Adipocyte (in vitro differentiated cells): ENCODE results near the gene S100A16.

ENCODE experiments used
- DNase-seq: peaks from one replicate; pipeline ENCODE4 v3.0.0-alpha.2; 2015; ENCODE audit warnings: low read depth
- H3K27me3 ChIP-seq: replicated peaks from 2 replicates; pipeline ENCODE4 v1.7.0; 2013; ENCODE audit warnings: mild to moderate bottlenecking, low read length, moderate library complexity; ENCODE audit not compliant: control insufficient read depth, insufficient read depth
- H3K36me3 ChIP-seq: 2 replicates; pipeline ENCODE4 v1.7.0; 2013; ENCODE audit warnings: low read length, mild to moderate bottlenecking, moderate library complexity; ENCODE audit not compliant: control insufficient read depth, insufficient read depth, severe bottlenecking
- H3K4me1 ChIP-seq: 2 replicates; pipeline ENCODE4 v1.7.0; 2013; ENCODE audit warnings: mild to moderate bottlenecking, low read length, moderate library complexity; ENCODE audit not compliant: control insufficient read depth, insufficient read depth
- H3K4me3 ChIP-seq: 2 replicates; pipeline ENCODE4 v1.7.0; 2013; ENCODE audit warnings: mild to moderate bottlenecking, low read length, moderate library complexity
- H3K9ac ChIP-seq: 2 replicates; pipeline ENCODE4 v1.7.0; 2013; ENCODE audit warnings: mild to moderate bottlenecking, low read length, moderate library complexity
- H3K9me3 ChIP-seq: 2 replicates; pipeline ENCODE4 v1.7.0; 2013; ENCODE audit warnings: mild to moderate bottlenecking, low read length, moderate library complexity; ENCODE audit not compliant: control insufficient read depth

Gene S100A16

GRCh38 chr1:153614189-153614900, 1.4 kb upstream of the S100A16 start:
- no peak for DNase-seq
- Histone ChIP-seq H3K36me3 (peaks cover 11% of the 10 kb centered on the region), H3K27me3 (no peaks in the 10 kb centered on the region), H3K9ac (no peak overlapping the region), H3K4me1 (peaks cover 49% of the 10 kb centered on the region), H3K9me3 (no peaks in the 10 kb centered on the region), H3K4me3 (no peak overlapping the region)

- H3K4me3 ChIP-seq = peak overlapping the region; percentile 91
- no peaks in the 10 kb centered on the region for H3K27me3 ChIP-seq
- peak overlapping the region; percentile 95 for H3K9ac ChIP-seq
- no peak for DNase-seq
- peaks cover 1% of the 10 kb centered on the region for H3K36me3 ChIP-seq
- peaks cover 58% of the 10 kb centered on the region for H3K4me1 ChIP-seq
- no peaks in the 10 kb centered on the region for H3K9me3 ChIP-seq
Observed at GRCh38 chr1:153613406-153613805, 469 bp upstream of the S100A16 start.

- DNase-seq = peak; percentile 61
- Histone ChIP-seq H3K4me3 (peak overlapping the region; percentile 91), H3K9me3 (no peaks in the 10 kb centered on the region), H3K4me1 (peaks cover 57% of the 10 kb centered on the region), H3K27me3 (no peaks in the 10 kb centered on the region), H3K36me3 (peaks cover 9% of the 10 kb centered on the region), H3K9ac (peak overlapping the region; percentile 95)
Observed at GRCh38 chr1:153612111-153612754, 704 bp downstream of the S100A16 start.

- no peak for DNase-seq
- Histone ChIP-seq H3K4me1 (peaks cover 48% of the 10 kb centered on the region), H3K9me3 (no peaks in the 10 kb centered on the region)
Observed at GRCh38 chr1:153611356-153611755, 1.6 kb downstream of the S100A16 start.

GRCh38 chr1:153610811-153611301, 2.1 kb downstream of the S100A16 start:
- peaks cover 43% of the 10 kb centered on the region for H3K4me1 ChIP-seq
- no peak overlapping the region for H3K9ac ChIP-seq
- peak; percentile 64 for DNase-seq
- H3K9me3 ChIP-seq = no peaks in the 10 kb centered on the region
- no peaks in the 10 kb centered on the region for H3K27me3 ChIP-seq
- peaks cover 22% of the 10 kb centered on the region for H3K36me3 ChIP-seq
- peak overlapping the region; percentile 91 for H3K4me3 ChIP-seq

More at GRCh38 chr1:153611356-153611755, 1.6 kb downstream of the S100A16 start:
- Histone ChIP-seq H3K4me3 (peak overlapping the region; percentile 91), H3K9ac (peak overlapping the region; percentile 95), H3K27me3 (no peaks in the 10 kb centered on the region), H3K36me3 (peaks cover 17% of the 10 kb centered on the region)

GRCh38 chr1:153610334-153610733, 2.6 kb downstream of the S100A16 start:
- H3K9ac ChIP-seq = peak overlapping the region; percentile 74
- peaks cover 43% of the 10 kb centered on the region for H3K4me1 ChIP-seq
- peak overlapping the region; percentile 73 for H3K4me3 ChIP-seq

GRCh38 chr1:153609585-153609907, 3.4 kb downstream of the S100A16 start:
- no peak for DNase-seq
- Histone ChIP-seq H3K9ac (peak overlapping the region; percentile 74), H3K9me3 (no peaks in the 10 kb centered on the region), H3K36me3 (peaks cover 30% of the 10 kb centered on the region), H3K4me1 (peaks cover 43% of the 10 kb centered on the region), H3K4me3 (peak overlapping the region; percentile 73), H3K27me3 (no peaks in the 10 kb centered on the region)

More at GRCh38 chr1:153610334-153610733, 2.6 kb downstream of the S100A16 start:
- DNase-seq = peak; percentile 34
- no peaks in the 10 kb centered on the region for H3K9me3 ChIP-seq
- H3K27me3 ChIP-seq = no peaks in the 10 kb centered on the region
- peaks cover 26% of the 10 kb centered on the region for H3K36me3 ChIP-seq

- Histone ChIP-seq H3K27me3 (no peaks in the 10 kb centered on the region), H3K4me1 (peaks cover 43% of the 10 kb centered on the region), H3K4me3 (peak overlapping the region; percentile 73), H3K9me3 (no peaks in the 10 kb centered on the region), H3K9ac (peak overlapping the region; percentile 74), H3K36me3 (peaks cover 30% of the 10 kb centered on the region)
- DNase-seq = peak; percentile 82
Observed at GRCh38 chr1:153608742-153609584, 4.0 kb downstream of the S100A16 start.

- no peaks in the 10 kb centered on the region for H3K27me3 ChIP-seq
- peak overlapping the region; percentile 73 for H3K4me3 ChIP-seq
- H3K4me1 ChIP-seq = peaks cover 39% of the 10 kb centered on the region
- no peaks in the 10 kb centered on the region for H3K9me3 ChIP-seq
- H3K36me3 ChIP-seq = peaks cover 30% of the 10 kb centered on the region
- peak overlapping the region; percentile 74 for H3K9ac ChIP-seq
- no peak for DNase-seq
Observed at GRCh38 chr1:153608089-153608682, 4.8 kb downstream of the S100A16 start.

- Histone ChIP-seq H3K27me3 (no peaks in the 10 kb centered on the region), H3K4me1 (peaks cover 37% of the 10 kb centered on the region), H3K9ac (peak overlapping the region; percentile 74), H3K4me3 (no peak overlapping the region), H3K9me3 (no peaks in the 10 kb centered on the region), H3K36me3 (peaks cover 30% of the 10 kb centered on the region)
- no peak for DNase-seq
Observed at GRCh38 chr1:153607381-153607780, 5.6 kb downstream of the S100A16 start.
